ENCODE data around the gene AVEN.

AVEN gene

DNA sequence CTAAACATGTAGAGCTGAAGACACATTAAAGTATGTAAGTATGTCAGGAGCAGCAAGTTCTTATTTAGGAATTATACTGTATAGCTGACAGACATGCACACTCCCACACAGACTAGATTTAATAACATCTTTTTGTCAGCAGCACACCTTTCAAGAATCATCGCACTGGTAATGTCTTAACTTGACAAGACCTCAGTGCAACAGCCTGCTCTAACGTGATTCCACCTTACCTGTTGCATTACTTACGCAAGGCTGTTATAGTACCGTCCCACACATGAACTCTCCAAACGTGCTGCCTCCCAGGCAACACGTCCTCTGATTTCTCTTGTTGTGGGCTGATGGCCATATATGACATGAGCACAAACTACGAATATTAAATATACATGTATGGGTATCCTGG lies 58.8 kb downstream of the AVEN start:
- no peak for DNase-seq

GRCh38 chr15:33975022-33975565 lies 63.9 kb downstream of the AVEN start:
- no peak for DNase-seq

GRCh38 chr15:33971811-33972210 lies 67.2 kb downstream of the AVEN start:
- DNase-seq = no peak

GRCh38 chr15:33968821-33969220 lies 70.2 kb downstream of the AVEN start:
- no peak for DNase-seq

GRCh38 chr15:33968224-33968623 lies 70.8 kb downstream of the AVEN start, which contains the start of gene CHRM5:
TSS of gene CHRM5 (plus strand) at chr15:33968497. CDS start at chr15:34062718, 94,221 bp downstream.
- no peak for DNase-seq

DNA sequence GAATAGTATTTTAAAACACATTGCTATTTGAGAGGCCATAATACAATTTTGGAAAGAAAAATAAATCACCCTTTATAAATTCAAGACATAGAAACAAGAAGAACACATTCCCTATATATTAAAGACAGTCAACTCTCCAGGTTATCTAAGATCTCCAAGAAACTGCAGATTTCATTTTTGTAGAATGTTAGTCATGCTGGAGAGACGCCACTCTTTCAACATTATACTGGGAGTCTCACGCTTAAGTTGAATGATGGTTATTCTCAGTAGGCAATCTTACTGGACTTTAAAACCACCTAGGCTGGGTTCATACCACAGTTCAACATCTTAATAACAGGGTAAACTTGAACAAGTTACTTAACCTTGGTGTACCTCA lies 74.4 kb downstream of the AVEN start:
- DNase-seq = no peak

GRCh38 chr15:33963831-33964664 lies 75.0 kb downstream of the AVEN start:
- DNase-seq = no peak

DNA sequence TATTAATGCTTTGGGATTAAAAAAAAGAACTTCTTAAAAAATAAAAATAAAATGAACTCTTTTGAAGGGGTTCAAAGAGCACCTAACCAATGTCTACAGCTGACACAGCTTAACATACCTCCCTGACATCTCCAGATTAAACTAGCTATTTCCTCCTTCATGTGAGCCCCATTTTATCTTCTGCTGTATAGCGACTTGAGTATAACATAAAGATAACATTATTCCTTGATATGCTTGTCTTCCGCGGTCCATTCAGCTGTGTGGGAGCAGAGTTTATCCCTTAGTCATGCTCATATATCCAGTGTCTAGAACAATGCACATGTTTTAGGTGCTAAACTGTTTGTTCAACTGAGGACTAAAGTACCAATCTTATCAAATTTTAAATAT lies 78.5 kb downstream of the AVEN start:
- DNase-seq = no peak

GRCh38 chr15:33959844-33960548 lies 79.0 kb downstream of the AVEN start:
- DNase-seq = no peak

DNA sequence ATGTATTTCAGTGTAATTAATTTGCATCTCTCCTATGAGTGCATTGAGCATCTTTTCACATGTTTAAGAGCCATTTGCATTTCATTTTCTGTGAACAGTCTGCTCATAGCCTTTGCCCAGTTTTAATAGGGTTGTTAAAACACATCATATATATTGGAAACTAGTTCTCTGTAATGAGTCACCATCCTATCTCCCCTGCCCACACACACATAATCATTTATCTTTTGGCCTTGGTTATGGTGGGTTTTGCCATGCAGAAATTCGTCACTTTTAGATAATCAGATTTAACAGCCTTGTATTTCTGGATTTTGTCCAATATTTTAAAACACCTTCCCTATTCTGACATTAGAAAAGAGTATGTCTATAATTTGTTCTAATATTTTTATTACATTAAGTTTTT lies 82.6 kb downstream of the AVEN start:
- no peak for DNase-seq

DNA sequence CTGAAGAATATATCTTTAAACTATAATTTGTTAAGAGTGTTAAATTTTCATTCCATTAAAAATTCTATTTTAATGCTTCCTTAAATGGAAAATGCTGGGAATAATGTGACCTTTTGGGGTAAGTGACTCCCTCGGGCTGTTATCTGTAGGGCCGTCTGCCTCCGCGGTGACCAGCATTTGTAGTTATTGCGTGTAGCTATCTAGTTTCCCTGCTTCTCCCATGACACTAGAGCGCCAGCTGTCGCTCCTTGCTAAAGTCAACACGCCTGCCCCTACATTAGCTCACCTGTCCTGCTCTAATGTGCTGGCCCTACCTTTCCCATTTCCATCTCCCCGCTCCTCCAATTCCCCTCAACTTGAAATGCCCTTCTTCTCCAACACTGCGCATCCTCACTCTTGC lies 83.1 kb downstream of the AVEN start:
- DNase-seq = no peak

GRCh38 chr15:33946152-33946551 lies 92.9 kb downstream of the AVEN start:
- no peak for DNase-seq

GRCh38 chr15:33941279-33942063 lies 97.5 kb downstream of the AVEN start:
- DNase-seq = no peak

DNA sequence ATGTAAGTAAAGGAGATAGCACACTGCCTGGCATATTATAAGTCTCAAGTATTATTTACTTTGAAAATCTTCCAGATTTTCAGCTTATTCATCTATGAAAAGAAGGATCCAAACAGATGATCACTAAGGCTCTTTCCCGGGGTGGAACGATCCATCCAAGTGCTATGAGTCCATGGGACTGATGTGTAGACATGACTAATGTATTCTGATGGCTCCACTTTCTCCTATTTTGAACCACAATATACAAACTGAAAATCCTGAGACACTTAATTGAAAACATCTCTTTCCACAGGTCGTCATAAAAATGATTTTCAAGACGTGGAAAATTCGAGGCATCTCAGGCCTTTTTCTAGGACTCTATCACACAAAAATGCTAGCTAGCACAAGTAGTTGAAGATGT lies 104.1 kb downstream of the AVEN start:
- no peak for DNase-seq

- no peak for DNase-seq
Measured at GRCh38 chr15:33934396-33934795, 104.6 kb downstream of the AVEN start.

- DNase-seq = no peak
Measured at GRCh38 chr15:33932734-33933133, 106.3 kb downstream of the AVEN start.

DNA sequence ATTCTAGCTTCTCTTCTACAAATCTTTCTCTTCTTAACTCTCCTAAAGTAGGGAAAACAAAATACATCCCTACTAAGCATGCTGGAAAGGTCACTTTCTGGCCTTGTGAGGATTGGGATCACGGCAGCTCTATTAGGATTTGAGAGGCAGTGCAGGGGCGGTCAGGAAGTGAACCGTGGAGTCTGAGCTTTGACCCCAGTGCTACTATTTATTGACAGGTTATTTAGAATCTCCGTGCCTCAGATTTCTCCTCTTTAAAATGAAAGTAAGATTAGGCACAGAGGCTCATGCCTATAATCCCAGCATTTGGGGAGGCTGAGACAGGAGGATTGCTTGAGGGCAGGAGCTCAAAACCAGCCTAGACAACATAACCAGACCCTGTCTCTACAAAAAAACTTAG lies 112.7 kb downstream of the AVEN start:
- DNase-seq = no peak

- no peak for DNase-seq
Measured at GRCh38 chr15:33923446-33923845, 115.6 kb downstream of the AVEN start.

- DNase-seq = no peak
Measured at GRCh38 chr15:33915571-33916407, 123.2 kb downstream of the AVEN start.

GRCh38 chr15:33913459-33913858 lies 125.5 kb downstream of the AVEN start:
- no peak for DNase-seq

DNA sequence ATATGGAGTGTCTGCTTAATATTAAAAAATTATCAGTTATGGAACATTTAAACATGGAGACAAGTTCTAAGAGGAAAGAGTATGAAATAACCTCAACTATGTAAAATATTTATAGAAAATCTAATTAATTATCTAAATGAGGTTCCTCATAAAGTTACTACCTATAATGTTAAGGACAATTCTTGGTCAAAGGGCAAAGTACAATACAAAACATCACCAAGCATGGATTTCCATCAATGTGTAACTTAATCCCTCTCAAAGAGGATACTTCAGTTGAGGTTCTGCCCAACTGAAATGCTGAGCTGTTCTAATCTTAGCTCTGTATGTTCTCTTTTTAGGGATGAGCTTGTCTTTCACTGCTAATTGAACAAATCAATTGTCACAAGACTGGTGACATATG lies 126.7 kb downstream of the AVEN start:
- no peak for DNase-seq

DNA sequence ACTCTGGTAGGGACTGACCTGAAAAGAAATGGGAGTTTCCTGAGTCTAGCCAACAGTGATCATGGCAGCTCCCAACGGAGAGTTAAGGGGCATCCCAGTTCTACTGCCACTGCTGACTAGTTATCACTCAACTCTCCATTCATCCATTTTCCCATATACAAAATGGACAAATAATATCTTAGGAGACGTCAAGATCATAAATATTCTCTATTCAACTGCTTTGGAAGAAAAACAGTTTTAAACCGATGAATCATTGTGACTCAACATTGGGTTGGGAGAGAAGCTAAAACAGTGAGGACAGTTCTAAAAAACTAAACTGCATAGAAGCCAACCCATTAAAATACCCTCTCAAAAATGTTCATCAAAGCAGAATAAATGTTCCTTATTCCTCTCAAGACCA lies 128.3 kb downstream of the AVEN start:
- DNase-seq = no peak
